NCI-H774 (cell line): Measurements from ENCODE around the gene ADGRB2.

ENCODE experiments used
- DNase-seq: peaks from one replicate; lab custom pipeline; 2025; lab: John Stamatoyannopoulos, UW

Gene ADGRB2

DNA sequence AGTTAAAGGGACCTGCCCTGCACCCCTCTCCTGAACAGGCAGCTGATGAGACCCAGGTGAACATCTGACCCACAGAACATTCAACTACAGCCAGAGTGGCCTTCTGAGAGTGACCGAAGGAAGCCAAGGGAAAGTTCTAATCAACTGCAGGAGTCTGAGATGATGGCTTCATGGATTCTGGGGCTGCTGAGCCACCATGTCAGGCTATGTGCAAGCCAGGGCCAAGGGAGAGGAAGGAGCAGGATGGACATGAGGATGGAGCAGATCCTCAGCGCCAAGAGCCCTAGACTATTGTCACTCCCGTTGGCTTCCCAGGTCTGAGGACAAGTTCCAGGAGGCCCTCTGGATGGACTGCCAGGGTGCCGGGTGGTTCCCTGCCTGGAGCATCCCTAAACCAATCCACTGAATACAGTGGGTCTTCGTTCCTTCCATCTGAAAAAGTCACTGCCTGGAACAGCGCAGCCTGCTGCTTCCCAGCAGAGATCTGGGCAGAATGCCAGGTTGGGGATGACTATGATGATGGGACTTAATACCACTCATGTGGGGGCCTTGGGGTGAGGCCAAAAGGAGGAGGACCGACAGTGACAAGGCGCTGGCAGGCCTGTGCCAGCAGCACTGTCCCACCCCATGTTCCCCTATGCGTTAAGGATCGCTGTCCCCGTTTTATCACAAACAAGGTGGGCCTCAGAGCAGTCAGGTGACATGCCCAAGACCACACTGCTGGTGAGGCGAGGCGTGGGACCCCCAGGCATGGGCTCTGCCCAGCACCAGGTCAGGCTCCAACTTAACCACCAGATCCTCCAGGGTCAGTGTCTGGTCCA, 31.9 kb upstream of the ADGRB2 start:
- no peak for DNase-seq

DNA sequence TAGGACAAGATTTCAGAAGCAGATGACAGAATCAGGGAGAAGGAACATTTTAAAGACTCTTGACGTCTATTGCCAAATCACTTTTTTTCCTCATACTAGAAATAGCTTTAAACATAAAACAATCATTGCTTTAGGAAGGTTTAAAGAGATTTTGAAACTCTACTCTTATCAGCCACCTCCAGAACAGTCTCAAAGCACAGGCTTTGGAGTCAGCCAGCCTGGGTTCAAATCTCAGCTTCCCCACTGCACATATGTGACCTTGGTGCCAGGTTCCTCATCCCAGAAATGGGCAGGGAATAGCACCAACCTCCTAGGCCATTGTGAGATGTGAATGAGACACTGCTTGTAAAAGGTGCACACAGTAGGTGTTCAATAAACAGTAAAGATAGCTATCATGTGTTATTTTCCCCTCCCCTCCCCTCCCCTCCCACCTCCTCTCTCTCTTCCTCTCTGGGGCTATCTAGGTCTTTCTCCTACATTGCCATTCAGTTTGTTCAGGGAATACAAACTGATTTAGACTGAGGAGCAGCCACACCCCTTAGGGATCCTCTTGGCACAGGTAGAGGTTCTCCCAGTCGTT, 31.0 kb upstream of the ADGRB2 start:
- DNase-seq, result no peak

DNA sequence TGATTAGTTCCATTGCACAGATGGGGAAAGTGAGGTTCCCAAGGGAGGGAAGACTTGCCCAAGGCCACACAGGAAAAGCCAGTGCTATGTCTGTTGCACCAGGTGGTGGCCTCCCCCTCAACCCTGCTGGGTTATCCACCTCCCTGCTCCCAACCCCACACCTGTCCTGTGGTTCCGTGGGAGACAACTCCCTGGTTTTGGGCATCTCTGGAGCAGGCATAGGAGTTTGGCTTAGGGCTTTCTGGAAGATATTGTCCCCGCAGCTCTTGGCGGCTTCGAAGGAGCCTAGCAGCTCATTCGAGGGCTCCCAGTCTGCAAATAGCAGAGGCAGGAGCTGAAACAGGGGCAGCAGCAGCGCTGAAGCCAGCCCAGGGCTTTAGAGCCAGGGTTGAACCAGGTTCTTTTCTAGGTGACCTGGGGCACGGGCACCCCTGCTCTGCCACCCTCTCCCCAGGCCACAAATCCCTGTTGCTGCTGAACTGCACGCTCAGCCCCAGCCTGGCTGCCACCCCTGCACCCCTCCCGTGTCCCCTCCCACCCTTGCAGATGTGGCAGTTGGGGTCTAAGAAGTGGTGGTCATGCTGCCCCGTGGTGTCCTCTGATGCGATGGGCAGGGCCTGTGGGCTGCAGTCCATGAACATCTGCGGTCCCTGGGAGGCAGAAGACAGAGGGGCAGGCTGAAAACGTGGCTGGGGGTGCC, 29.6 kb upstream of the ADGRB2 start:
- no peak for DNase-seq

DNA sequence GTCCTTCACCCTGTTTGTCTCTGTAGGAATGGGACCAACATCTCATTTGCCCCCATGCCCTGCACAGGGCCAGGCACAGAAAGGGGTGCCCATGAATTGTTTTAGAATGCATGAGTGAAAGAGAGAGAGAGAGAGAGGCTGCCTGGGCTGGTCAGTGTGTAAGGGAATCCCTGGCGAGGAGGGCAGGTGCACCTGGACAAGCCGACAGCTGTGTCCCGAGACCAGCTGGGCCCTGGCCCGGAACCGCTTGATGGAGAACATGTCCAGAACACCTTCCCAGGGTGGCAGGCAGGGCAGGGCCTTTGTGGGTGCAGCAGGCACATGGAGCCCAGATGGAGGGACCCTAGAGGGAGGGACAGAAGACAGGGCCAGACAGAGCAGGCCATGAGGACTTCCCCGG, 28.9 kb upstream of the ADGRB2 start:
- DNase-seq, result no peak

DNA sequence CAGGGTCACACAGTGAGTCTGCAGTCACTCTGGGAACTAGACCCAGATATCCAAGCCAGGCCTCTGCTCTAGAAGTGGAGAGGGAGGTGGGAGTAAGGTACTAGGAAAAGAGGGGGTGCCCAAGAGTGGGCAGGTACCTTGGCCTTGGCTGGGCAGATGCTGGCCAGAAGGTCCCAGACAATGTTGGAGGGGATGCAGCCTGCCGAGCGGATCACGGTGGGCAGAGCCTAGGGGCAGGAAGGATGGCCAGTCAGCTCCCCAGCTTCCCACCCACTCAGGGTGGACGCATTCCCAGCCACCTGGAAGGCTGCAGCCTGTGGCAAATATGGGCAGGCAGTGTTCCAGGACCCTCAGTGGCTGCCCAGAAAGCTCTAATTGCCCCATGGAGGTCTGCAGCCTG, 28.4 kb upstream of the ADGRB2 start:
- DNase-seq, result no peak

DNA sequence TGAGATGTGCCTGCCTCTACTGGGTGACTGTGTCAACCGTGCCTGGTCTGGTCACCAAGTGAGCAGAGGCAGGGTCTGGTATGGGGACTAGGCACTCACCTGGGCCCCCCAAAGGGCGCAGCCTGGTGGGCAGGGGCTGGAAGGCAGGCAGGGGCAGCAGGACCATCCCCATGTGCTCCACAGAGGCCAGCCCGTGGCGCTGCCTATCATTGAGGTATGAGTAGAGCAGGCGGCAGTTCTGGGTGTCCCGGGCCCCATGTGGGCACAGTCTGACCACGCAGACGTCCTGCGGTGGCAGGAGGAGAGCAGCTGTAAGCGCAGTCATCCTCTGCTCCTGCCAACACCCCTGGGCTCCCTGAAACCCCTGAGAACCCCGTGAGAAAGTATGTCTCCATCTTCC, 28.0 kb upstream of the ADGRB2 start:
- DNase-seq, result no peak

DNA sequence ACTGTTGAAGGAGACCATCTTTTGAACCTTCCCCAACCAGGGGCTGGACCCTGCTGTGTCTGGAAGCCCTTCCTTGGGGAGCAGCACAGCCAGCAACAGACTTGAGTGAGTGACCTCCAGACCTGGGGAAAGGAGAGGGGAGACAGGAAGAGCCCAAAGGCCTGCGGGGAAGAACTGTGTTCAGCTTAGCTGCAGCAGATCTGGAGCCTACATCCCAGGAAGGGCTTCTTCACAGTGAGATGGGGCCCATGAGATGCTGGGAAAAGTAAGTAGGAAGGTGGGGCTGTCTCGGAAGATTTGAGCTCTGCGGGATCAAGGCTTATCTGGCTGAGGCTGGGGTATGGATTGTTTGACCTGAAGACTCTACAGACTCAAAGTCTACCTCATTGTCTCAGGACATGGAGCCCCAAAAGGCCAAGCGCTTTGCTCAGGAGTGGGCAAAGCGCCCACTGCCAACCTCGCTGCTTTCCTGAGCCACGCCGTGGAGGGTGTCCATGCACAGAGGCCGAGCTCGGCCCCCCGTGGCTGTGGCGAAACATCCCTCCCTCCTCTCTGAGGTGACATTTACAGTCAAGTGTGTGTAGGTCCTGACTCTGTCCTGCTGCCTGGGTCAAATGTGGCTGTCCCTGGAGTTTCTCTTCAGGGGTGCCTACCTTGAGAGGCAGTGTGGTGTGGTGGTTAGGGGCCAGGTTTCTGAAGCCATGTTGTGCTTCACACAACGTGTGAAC, 27.2 kb upstream of the ADGRB2 start:
- no peak for DNase-seq

DNA sequence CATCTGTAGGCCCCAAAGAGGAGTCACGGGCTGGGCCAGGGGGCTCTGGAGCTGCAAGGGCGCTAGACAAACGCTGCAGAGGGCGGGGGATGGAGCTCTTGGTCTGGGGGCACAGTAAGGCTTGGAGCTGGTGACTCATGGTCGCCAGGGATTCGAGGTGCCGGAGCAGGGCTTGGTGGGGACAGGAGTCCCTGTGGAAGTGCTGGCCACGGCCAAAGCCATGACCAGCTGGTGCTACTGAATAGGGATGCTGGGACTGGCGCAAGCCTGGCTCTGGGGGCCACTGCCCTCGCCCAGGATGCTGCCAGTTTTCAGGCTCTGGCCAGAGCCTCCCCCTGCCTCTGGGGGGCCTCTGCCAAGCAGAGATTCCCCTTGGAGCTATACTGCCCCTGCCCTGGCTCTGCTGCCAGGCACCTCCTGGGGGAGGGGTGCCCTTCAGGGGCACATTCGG, 26.5 kb upstream of the ADGRB2 start:
- DNase-seq, result no peak

DNA sequence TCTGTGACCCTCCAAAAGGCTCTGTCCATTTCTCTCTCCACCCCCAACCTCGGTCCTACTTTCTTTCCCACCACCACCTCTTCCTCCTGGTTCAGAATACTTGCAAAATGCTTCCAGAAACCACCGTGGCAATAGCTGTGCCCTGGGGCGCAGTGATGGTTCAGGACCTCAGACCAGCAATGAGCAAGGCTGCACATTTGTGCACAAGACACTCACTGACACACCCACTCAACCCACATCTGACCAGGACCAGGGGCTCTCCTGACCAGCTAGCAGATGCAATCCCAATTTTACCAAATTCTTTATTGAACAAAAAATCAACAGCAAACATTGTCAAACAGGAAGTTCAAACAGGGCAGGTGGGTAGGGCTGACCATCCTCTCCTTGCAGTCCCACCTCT, 26.0 kb upstream of the ADGRB2 start:
- no peak for DNase-seq

DNA sequence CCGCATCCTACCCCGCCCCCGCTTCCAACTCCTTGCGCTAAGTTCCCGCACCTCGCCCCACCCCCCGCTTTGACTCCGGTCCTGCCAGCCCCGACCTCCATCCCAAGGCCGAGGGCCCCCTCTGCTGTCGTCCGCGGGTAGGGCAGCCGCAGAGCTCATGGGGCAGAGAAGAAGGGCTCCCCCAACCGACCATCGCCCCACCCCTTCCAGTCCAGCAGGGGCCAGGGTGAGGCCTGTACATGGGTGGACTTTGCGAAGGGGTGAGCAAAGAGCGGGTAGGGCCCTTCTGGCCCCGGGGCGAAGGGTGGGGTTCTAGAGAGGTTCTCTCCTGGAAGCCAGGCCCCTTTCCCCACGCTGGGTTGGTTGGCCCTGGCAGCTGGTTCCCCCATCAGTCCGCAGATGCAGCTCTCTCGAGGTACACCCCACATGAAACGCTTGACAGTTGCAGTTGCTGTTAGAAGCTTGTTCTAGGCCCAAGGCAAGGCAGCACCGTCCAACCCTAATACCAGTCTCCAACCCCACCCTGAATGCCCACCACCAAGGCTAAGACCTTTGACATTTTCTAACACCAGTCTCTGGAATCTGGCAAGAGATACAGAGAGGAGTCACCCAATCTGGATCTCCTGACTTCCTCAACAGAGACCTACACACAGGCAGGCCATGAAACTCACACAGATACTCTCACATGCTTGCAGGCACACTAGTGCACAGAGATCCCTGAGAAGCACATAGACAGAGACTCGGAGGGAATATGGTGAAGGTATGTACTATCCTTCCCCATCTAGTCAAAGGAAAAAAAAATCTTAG, 25.3 kb upstream of the ADGRB2 start:
- peak; percentile 95 for DNase-seq

DNA sequence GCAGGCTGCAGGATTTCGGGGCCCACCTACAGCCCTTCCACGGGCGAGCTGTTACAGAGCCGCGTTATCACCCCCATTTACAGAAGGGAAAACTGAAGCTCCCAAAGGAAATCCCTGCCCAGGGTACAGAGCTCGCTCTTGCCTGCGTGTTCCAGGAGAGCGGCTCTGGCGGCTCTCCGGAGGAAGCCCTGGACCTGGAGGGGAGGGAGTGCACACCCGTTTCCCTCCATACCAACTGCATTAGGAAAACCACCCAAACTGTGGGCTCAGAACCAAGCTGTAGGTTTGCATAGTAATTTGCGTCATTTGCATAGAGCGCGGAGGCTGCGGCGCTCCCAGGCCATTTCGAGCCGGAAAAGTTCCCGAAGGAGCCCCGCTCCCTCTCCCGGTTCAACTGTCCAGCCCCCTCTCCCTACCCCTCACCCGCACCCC, 24.7 kb upstream of the ADGRB2 start:
- peak; percentile 76 for DNase-seq

DNA sequence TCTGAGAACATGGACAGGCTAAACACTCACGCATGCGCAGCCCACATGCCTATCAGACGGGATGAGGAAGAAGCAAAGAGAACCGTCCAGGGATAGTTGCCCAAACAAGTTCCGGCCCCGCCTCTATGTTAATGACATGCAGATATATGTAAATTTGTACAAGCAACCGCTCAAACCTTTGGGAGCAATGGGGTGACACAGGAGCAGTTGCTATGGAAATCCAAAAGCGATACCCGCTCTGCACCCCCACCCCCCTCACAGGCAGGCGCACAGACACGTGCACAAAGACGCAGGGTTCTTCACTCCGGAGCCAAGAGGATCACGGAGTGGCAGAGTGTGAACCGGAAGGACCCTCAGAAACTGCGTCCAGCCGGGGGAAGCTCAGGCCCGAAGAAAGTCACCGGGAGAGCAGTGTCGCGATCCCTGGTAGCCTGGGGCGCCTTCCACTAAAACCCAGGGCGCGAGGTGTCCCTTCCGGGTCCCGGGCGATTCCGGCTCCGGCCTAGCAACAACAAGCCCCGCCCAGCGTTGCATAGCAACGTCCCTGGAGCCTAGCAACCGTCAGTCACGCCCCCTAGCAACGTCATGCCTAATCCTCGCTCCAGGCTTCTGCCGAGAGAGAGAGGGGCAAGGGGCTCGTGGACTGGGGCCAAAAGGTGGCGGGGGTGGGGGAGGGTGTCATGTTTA, 24.1 kb upstream of the ADGRB2 start:
- peak; percentile 92 for DNase-seq

DNA sequence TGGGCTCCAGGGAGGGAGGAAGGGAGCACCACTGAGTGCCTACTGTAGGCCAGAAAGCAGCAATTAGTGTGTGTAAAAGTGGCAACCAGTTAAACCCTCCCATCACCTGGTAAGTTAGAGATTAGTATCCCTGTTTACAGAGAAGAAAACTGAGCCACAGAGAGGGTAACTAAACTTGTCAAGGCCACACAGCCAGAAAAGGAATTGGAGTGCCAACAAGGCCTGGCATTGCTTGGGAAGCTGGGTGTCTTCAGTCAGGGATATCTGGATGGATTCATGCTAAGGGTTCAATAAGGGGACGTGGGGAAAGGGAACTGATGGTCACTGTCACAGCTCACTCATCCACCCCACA, 23.6 kb upstream of the ADGRB2 start:
- no peak for DNase-seq

DNA sequence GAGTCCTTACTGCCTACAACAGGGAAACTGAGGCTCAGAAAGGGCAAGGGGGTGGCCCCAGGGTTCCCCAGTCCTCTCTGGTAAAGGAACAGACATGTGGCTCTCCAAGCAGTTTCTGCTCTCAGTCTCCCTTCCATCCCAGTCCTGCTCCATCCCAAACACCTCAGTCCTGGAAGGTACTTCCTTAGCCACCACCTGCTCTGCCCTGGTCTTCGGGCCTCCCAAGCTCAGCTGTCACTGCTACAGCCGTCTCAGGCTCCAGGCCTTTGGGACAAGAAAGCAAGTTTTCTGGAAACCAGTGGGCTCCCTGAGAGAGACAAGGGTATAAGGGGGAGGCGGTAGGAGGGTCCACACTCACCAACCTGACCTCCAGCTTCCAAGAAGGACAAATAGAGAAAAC, 23.1 kb upstream of the ADGRB2 start:
- no peak for DNase-seq

DNA sequence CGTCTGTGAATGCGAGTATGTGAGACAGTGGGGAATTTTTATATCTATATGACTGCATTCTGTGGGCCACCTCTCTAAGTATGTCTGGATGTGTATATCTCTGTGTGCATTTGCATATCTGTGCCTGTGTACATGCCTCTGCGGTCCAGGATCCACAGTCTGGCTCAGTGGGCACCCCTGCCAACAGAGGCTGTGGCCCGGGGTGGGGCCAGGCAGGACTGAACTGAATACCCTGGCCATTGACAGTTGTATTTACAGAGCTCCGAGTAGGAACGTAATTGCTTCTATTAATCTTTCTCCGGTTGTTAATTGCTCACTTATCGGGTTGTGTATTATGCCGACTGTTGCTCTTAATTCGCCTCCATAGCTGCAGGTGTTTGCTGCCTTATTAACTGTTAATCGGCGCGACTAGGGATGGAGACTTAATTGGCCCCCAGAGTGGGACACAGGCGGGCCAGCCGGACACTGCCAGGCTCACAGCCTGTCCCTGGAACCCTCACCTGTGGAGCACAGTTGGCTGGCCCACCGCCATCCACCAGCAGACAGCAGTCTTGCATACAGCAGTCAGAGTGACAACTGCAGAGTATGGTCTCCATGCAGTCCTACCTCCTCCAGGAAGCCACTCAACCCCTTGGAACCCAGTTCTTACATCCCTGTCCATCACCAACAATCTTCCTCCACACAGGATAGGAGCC, 22.4 kb upstream of the ADGRB2 start:
- peak; percentile 85 for DNase-seq

DNA sequence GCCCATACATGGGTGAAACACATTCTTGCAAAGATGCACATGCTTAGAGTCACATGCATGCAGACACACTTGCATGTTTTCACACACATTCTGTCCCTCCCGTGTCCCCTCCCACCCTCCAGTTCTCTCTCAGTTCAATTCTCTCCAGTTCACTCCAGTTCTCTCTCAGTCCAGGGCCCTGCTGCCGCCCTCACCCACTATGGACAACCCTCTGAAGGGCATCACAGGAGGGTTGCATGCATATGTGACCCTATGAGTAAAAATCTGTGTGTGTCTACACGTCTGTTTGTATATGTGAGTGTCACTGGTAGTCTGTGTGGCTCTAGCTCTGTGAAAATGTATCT, 21.8 kb upstream of the ADGRB2 start:
- no peak for DNase-seq

DNA sequence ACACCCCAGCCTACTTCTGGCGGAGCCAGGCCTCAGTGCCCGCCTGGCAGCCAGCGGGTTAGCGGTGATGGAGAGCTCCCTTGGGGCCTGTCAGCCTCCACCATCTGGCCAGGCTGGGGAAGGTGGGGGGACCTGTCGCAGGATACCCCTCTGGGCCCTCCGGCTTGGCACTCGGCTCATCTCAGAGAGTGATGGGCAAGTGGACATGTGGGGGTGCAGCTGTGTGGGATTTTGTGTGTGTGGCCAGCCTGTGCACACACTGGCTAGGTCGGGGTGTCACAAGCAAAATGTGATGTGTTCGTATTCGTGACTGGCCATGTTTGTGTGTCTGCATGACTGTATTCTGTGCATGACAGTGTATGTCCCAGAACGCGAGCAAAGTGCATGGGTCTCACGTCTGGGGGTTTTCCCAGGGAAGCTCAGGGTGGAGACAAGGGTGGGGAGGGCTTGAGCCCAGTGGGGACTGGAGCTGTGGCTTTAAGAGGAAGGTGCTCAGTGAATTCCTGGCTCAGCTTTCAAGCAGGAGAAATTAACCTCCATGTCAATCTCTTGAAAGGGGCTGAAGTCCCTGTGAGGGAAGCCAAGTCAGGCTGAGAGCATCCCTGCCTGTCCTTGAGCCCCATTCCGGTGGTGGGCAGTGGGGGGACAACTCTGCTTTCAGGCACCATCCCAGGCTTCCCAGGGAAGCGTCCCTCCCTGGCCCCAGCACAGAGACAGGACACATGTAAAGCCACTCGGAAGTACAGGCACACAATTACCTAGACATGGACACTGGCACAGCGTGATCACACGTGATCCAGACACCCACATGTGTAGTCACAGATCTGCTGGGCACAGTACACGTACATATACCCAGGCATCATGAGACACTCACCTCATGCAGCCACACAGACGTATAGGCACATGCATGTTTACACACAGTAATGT, 21.1 kb upstream of the ADGRB2 start:
- DNase-seq, result no peak

DNA sequence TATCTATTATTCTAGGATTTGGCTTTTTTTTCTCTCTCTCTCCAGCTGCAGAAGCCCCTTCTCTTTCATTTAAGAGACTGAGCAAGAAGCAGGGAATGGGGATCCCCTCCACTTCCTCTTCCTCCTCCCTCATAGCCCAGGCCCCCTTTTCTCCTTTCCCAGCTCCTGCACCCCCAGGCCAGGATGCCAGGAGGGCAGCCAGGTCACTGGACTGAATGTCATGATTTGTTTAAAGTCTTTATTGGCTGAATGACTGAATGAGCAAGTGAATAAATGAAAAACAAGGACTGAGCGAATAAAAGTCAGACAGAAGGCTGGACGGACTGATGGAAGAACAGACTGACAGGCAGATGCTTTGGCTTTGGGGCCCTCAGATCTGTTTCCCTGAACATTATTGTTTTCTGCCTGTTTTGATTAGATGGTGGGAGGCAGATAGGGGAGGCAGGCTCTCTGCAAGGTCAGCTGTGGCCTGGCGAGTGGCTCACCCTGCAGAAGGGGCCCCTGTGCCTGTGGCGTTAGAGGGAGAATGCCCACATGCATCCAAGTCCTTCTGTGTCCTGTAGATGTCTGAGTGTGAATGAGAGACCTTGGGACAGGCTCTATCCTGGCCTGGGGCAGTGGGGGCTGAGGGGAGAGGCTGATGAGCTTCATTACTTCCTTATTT, 20.3 kb upstream of the ADGRB2 start:
- no peak for DNase-seq

DNA sequence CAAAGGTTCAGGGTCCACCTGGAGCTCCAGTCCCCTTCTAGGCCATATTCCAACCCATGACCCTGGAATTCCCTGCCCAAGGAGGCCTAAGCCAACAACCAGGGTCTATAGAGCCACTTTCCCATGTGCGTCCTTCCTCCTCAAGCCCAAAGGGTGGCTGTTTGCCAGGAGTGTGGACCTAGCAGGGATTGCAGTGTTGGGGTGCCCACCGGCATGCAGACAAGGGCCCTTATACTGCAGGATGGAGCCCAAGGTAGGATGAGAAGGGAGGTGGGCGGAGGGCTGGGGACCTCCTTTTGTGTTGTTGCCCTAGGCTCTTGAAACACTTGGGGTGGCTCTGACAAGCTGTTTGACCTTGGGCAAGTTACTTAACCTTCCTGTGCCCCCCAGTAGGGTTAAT, 19.7 kb upstream of the ADGRB2 start:
- no peak for DNase-seq
